ENCODE data around the gene MLANA.

- TF ChIP-seq CTCF (IDR thresholded peaks at IDR 0.05) (no peak), POLR2A (IDR thresholded peaks at IDR 0.05) (no peak), POLR2AphosphoS5 (IDR thresholded peaks at IDR 0.05) (no peak)
Observed at GRCh38 chr9:5892456-5893133, 1.9 kb downstream of the MLANA start.

Measured in breast epithelium (tissue), 3 donors.